Loucy (cell line): Measurements from ENCODE around the gene SPEF2.

Experiments used
- H2AFZ ChIP-seq: fragments of 200-600 bp; sonication (generic); 2 replicates; pipeline ENCODE4 v1.6.0; 2016; ENCODE audit warnings: antibody characterized with exemption, mild to moderate bottlenecking, low read length, moderate library complexity
- H3F3A ChIP-seq: fragments of 200-600 bp; 2 replicates; pipeline ENCODE4 v1.6.0; 2016; ENCODE audit warnings: antibody characterized with exemption, low read depth, mild to moderate bottlenecking
- H3K27me3 ChIP-seq: fragments of 200-600 bp; sonication (generic); 2 replicates; pipeline ENCODE4 v1.6.1; 2014; ENCODE audit warnings: low read length, mild to moderate bottlenecking; ENCODE audit not compliant: insufficient read depth, poor library complexity, severe bottlenecking
- H3K36me3 ChIP-seq: fragments of 200-600 bp; sonication (generic); 2 replicates; pipeline ENCODE4 v1.6.1; 2016; ENCODE audit warnings: low read length; ENCODE audit not compliant: insufficient read depth
- H3K4me1 ChIP-seq: fragments of 200-600 bp; sonication (generic); 2 replicates; pipeline ENCODE4 v1.5.1; 2014; ENCODE audit warnings: low read length, mild to moderate bottlenecking; ENCODE audit not compliant: insufficient read depth, poor library complexity, severe bottlenecking
- H3K4me2 ChIP-seq: fragments of 200-600 bp; sonication (generic); 2 replicates; pipeline ENCODE4 v1.6.0; 2014; ENCODE audit warnings: antibody characterized with exemption, low read length, low read depth, mild to moderate bottlenecking; ENCODE audit not compliant: poor library complexity, severe bottlenecking
- H3K4me3 ChIP-seq: fragments of 200-600 bp; sonication (generic); 2 replicates; pipeline ENCODE4 v1.5.1; 2014; ENCODE audit warnings: low read length, mild to moderate bottlenecking, mixed read lengths; ENCODE audit not compliant: poor library complexity, severe bottlenecking
- H3K79me2 ChIP-seq: fragments of 200-600 bp; sonication (generic); 2 replicates; pipeline ENCODE4 v1.6.1; 2014; ENCODE audit warnings: low read length; ENCODE audit not compliant: insufficient read depth
- H3K9ac ChIP-seq: fragments of 200-600 bp; sonication (generic); 2 replicates; pipeline ENCODE4 v1.6.0; 2014; ENCODE audit warnings: mild to moderate bottlenecking, low read depth, low read length, moderate library complexity; ENCODE audit not compliant: poor library complexity, severe bottlenecking
- H3K9me2 ChIP-seq: fragments of 200-600 bp; sonication (generic); replicated peaks from 2 replicates; pipeline ENCODE4 v1.6.1; 2016; ENCODE audit warnings: low read depth, low read length, mixed read lengths
- H3K9me3 ChIP-seq: fragments of 200-600 bp; sonication (generic); 2 replicates; pipeline ENCODE4 v1.6.1; 2014; ENCODE audit warnings: mild to moderate bottlenecking, antibody characterized with exemption, low read length, low read depth; ENCODE audit not compliant: insufficient read depth
- H4K20me1 ChIP-seq: fragments of 200-600 bp; sonication (generic); 2 replicates; pipeline ENCODE4 v1.6.0; 2014; ENCODE audit warnings: antibody characterized with exemption, low read length, mild to moderate bottlenecking; ENCODE audit not compliant: insufficient read depth, poor library complexity, severe bottlenecking
- EZH2phosphoT487 ChIP-seq: fragments of 200-600 bp; IDR thresholded peaks from 2 replicates; pipeline ENCODE4 v1.6.1; 2018; ENCODE audit warnings: antibody characterized with exemption, mild to moderate bottlenecking, moderate library complexity, borderline replicate concordance
- TF ChIP-seq, protein P1 (sequence below): fragments of 200-600 bp; sonication (generic); conservative IDR thresholded peaks from 2 replicates; pipeline ENCODE4 v1.5.1; 2014; ENCODE audit warnings: mild to moderate bottlenecking, antibody characterized with exemption, low read length

The SPEF2 gene

DNA sequence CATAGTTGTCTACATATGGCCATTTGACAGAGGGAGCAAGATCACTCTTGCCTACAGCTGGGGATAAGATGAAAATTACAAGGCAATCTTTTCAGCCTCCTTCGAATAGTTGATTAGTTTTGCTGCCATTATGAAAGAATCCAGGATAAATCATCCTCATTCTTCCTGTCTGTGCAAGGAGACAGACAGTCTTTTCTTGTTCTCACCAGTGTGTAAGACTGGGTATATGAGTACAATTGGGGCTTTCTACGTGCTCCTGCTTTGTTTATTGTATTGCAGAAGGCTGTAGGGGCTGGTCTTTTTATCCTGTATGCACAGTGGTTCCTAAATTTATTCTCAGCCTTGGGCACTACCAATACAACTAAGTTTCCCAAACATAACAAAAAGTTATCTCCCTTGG, 76.8 kb downstream of the SPEF2 start:
- Histone ChIP-seq H3K4me3 (no peak overlapping the region), H3K9ac (no peak overlapping the region), H3F3A (no peaks in the 10 kb centered on the region), H2AFZ (no peak overlapping the region), H4K20me1 (no peaks in the 10 kb centered on the region), H3K9me3 (no peaks in the 10 kb centered on the region), H3K4me2 (no peak overlapping the region), H3K36me3 (no peaks in the 10 kb centered on the region), H3K27me3 (no peaks in the 10 kb centered on the region), H3K4me1 (no peaks in the 10 kb centered on the region), H3K9me2 (no peaks in the 10 kb centered on the region), H3K79me2 (no peaks in the 10 kb centered on the region)
- TF ChIP-seq, protein P1, sequence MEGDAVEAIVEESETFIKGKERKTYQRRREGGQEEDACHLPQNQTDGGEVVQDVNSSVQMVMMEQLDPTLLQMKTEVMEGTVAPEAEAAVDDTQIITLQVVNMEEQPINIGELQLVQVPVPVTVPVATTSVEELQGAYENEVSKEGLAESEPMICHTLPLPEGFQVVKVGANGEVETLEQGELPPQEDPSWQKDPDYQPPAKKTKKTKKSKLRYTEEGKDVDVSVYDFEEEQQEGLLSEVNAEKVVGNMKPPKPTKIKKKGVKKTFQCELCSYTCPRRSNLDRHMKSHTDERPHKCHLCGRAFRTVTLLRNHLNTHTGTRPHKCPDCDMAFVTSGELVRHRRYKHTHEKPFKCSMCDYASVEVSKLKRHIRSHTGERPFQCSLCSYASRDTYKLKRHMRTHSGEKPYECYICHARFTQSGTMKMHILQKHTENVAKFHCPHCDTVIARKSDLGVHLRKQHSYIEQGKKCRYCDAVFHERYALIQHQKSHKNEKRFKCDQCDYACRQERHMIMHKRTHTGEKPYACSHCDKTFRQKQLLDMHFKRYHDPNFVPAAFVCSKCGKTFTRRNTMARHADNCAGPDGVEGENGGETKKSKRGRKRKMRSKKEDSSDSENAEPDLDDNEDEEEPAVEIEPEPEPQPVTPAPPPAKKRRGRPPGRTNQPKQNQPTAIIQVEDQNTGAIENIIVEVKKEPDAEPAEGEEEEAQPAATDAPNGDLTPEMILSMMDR: no peak
- no peak for TF ChIP-seq EZH2phosphoT487

DNA sequence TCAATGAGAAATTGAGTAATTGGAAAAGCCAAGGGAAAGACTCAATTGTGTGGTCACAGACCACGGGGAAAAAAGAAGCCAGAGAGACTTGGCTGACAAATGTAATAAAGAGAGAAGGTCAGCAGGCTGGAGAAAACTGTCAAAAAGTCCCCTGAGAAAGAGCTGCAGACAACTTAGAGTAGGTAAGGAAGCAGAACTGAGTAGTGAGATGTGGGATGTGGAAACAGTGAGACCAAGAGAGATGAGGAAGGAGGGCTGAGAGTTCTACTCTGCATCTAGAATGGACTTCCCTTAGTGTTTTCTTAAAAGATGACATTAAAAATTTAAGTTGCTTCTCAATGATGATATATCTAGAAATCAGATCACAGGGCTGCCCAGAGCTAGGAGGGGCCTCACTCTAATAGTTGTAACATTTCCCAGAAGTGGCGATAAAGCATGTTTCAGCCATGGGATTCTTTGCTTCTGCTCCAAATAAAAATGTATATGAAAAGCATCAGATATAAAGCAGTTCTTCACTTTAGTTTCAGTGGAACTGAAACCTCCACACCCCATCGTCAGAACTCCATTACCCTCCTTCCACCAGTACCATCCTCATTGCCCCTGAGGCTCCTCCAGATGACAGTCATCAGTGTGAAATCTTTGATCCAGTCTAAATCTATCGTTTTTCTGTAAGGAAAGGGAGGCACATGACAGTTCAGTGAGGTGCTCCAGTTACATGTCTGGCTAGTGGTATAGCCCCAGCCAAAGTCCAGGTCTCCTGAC, 80.6 kb downstream of the SPEF2 start:
- Histone ChIP-seq H2AFZ (peak overlapping the region; percentile 26; the same call in 1 of the 2 replicates), H3K9me2 (no peaks in the 10 kb centered on the region), H4K20me1 (no peaks in the 10 kb centered on the region), H3K9me3 (no peaks in the 10 kb centered on the region), H3F3A (no peaks in the 10 kb centered on the region), H3K4me2 (no peak overlapping the region), H3K4me3 (no peak overlapping the region), H3K27me3 (no peaks in the 10 kb centered on the region), H3K9ac (no peak overlapping the region), H3K4me1 (peaks cover 8% of the 10 kb centered on the region), H3K36me3 (no peaks in the 10 kb centered on the region), H3K79me2 (no peaks in the 10 kb centered on the region)
- TF ChIP-seq, protein P1: no peak
- no peak for TF ChIP-seq EZH2phosphoT487

DNA sequence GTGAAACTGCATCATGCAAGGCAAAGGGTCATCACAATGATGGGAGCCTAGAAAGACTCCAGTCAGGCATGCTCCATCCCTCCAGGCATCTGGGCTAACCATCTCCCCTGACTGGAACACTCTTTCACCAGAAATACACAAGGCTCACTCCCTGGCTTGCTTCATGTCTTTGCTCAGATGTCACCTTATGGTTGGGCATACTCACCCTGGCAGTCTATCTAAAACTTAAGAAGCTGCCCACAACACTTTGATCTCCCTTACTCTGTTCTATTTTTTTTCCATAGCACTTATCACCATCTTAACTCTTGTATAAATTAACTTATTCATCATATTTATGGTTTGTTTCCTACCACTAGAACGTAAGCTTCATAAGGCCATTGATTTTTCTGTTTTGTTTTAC, 90.0 kb downstream of the SPEF2 start:
- H3K4me1 ChIP-seq: no peaks in the 10 kb centered on the region
- H3K9me2 ChIP-seq: 0 out of 2 replicates have a peak, but pooled peaks cover 4% of the 10 kb centered on the region
- no peak overlapping the region for H3K4me2 ChIP-seq
- H3K9ac ChIP-seq: no peak overlapping the region
- no peaks in the 10 kb centered on the region for H3K9me3 ChIP-seq
- no peaks in the 10 kb centered on the region for H3K27me3 ChIP-seq
- H4K20me1 ChIP-seq: no peaks in the 10 kb centered on the region
- no peaks in the 10 kb centered on the region for H3K79me2 ChIP-seq
- no peak overlapping the region for H3K4me3 ChIP-seq
- no peaks in the 10 kb centered on the region for H3F3A ChIP-seq
- H3K36me3 ChIP-seq: no peaks in the 10 kb centered on the region
- H2AFZ ChIP-seq: no peak overlapping the region
- TF ChIP-seq EZH2phosphoT487: no peak
- TF ChIP-seq, protein P1: no peak
